Hematopoietic multipotent progenitor cell treated with erythropoietin and hydrocortisone succinate and interleukin-3 and kit ligand, for 6 days (in vitro differentiated cells): ENCODE measurements around the gene AHR.
"Not testable (repeated sequence)": the region's sequence is repeated elsewhere in the genome, so short reads cannot be mapped to it uniquely, and the experiment has no call there.

ENCODE experiments used
- DNase-seq: peaks from one replicate; pipeline ENCODE4 v3.0.0-alpha.2; 2015

AHR gene

DNA sequence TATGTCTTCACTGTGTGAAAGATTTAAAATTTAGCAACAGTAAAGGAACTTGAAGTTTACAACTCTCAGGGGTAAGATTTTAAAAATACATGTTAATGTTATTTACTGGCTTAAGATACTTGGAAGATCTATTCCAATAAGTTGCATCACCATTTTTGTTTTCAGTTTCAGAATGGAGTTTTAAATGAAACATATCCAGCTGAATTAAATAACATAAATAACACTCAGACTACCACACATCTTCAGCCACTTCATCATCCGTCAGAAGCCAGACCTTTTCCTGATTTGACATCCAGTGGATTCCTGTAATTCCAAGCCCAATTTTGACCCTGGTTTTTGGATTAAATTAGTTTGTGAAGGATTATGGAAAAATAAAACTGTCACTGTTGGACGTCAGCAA, 44.3 kb downstream of the AHR start:
- no peak for DNase-seq

GRCh38 chr7:17347401-17347800, 48.9 kb downstream of the AHR start:
- DNase-seq = no peak

DNA sequence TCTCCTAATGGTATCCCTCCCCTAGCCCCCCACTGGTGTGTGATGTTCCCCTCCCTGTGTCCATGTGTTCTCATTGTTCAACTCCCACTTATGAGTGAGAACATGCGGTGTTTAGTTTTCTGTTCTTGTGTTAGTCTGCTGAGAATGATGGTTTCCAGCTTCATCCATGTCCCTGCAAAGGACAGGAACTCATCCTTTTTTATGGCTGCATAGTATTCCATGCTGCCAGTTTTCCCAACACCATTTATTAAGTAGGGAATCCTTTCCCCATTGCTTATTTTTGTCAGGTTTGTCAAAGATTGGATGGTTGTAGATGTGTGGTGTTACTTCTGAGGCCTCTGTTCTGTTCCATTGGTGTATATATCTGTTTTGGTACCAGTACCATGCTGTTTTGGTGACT, 50.5 kb downstream of the AHR start:
- not testable (repeated sequence) for DNase-seq

- not testable (repeated sequence) for DNase-seq
Measured at GRCh38 chr7:17350321-17350720, 51.9 kb downstream of the AHR start.

- DNase-seq = peak; percentile 30
Measured at GRCh38 chr7:17353650-17354419, 55.4 kb downstream of the AHR start.

- DNase-seq = no peak
Measured at GRCh38 chr7:17354473-17354872, 56.0 kb downstream of the AHR start.

DNA sequence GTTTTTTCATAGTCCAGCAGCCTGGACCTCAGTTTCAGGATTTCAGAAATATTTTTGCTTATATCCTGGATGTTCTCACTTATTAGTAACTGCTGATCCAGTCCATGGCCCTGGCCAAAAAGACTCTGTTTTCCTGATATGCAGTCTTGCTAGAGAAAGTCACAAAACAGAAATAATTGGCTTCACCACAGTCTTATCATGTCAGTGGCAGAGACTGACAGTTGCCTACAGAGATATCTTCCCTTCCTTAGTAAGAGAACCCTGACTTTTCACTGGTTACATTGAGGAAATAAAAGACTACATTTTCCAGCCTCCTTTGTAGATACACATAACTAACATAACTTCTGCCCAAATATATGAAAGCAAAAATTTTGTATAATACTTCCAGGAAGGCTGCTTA, 56.6 kb downstream of the AHR start:
- peak; percentile 91 for DNase-seq

GRCh38 chr7:17357952-17358351, 59.5 kb downstream of the AHR start:
- DNase-seq = no peak

GRCh38 chr7:17359610-17360009, 61.2 kb downstream of the AHR start:
- DNase-seq = no peak

- DNase-seq = no peak
Measured at GRCh38 chr7:17362439-17363105, 64.1 kb downstream of the AHR start.

- DNase-seq = no peak
Measured at GRCh38 chr7:17364671-17365070, 66.2 kb downstream of the AHR start.

DNA sequence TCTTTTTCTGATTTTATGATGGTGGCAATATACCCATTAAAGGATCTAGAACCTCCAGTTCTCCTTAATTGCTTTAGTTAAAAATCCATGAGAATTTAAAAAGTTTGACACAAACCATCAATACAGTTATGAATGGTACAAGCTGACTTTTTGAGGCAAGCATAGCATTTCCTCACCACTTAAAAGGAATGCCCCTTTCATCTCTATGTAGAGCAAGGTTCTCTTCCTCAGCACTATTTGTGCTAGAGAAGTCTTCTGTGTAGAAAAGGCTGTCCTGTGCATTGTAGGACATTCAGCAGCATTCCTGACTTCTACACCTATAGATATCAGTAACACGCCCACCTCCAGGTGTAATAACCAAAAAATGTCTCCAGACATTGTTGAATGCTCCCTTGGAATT, 67.3 kb downstream of the AHR start:
- no peak for DNase-seq

DNA sequence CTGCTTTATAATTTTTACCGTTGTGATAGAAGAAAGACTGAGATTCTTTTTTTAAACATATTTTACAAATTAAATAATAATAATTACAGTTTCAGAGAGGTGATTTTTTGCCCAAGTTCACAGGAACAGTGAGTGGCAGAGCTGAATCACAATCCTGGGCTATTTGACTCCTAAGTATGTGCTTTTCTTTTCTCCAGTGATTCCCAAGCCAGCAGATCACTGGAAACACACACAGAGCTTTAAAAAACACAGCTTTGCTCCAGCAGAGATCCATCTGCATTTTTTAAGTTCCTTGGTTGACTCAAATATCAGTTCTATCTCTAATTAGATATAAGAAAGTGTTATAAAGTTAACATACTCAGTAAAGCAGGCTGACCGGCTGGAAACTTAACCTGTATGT, 69.0 kb downstream of the AHR start:
- no peak for DNase-seq

- DNase-seq = peak; percentile 21
Measured at GRCh38 chr7:17368856-17369524, 70.5 kb downstream of the AHR start.

- peak; percentile 87 for DNase-seq
Measured at GRCh38 chr7:17369691-17370426, 71.4 kb downstream of the AHR start.

DNA sequence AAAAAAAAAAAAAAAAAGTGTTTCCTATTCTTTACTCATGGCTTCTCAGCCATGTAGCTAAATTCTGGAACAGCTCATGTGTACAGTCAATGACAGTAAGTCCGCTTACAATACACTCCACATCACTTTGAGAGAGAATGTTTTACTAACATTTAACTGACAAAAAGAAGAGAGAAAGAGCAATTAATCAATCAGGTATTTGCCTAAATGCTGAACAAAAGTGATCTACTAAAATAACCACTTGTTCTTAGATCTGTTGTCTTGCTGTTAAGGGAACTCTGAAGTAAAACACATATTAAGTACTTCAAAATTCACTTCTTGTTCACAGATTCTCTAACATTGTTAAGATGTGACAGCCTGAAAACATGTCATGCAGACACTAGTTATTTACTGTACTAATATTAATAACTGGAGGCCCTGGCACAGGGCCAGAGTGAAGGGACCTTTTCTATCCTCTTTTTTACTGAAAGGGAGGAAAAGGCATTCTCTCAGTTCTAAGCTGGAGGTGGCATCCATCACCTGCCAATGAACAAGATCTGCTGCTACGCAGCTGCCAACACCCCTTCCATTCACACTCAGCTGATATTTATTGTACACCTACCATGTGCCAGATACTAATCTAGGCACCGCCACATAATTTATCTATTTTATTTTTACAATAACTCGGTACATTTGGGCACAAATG, 72.6 kb downstream of the AHR start:
- DNase-seq = no peak

DNA sequence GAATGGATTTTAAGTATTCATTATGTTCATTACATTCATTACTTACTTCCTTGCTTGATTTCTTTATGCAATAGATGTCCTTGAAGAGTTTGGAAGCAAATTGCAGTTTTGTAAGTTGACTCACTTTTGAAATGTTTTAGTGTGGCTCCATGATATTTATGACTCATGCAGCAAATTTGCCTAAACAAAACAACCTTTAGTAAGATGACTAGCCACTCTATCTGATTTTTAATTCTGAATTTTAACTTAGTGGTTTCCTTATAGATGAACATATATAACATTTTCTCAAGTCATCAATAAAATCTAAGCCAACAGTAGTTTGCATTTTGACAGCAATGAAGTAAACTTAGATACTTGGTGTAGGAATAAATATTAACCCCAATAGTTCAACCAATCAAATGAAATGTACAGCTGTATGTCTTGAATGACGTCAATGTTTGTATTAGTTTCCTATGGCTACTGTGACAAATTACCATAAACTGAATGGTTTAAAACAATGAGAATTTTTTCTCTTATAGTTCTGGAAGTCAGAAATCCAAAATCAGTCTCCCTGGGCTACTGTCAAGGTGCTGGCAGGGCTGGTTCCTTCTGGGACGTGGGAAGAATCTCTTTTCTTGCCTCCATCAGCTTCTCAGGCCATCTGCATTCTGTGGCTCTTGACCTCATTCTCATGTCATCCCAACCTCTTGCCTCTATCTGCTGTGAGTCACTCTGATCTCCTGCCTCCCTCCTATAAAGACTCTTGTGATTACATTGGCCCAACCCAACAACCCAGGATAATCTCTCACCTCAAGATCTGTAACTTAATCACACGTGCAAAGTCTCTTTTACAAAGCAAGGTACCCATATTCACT, 73.4 kb downstream of the AHR start:
- no peak for DNase-seq

GRCh38 chr7:17374157-17374556, 75.7 kb downstream of the AHR start:
- no peak for DNase-seq

- DNase-seq = no peak
Measured at GRCh38 chr7:17374654-17375053, 76.2 kb downstream of the AHR start.

DNA sequence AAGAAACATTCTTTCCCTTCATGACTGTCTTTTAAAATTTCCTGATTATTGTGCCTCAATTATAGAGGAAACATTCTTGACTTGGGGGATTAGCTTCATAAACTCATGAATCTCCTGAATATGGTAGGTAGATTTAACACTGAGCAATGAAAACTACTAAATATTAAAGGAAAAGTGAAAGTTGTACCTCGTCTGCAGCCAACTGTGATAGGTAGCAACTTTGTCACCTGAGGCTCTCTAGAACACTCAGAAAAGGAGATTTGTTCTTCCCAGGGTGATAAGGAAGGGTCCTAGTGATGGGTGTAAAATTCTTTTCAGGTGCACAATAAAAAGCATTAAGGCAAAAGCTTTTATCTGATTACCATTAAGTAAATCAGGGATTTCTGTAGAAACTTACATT, 78.1 kb downstream of the AHR start:
- no peak for DNase-seq

- no peak for DNase-seq
Measured at GRCh38 chr7:17380736-17381662, 82.5 kb downstream of the AHR start.
